OCI-LY3 (cell line): ENCODE measurements around the gene FCHSD2.

Experiments used
- H2AFZ ChIP-seq: fragments of 200-600, 300-600 bp; shearing (Covaris generic); 2 replicates; pipeline ENCODE4 v1.6.0; 2014; ENCODE audit warnings: antibody characterized with exemption, low read depth, low read length
- H3K27ac ChIP-seq: fragments of 200-600, 300-600 bp; sonication (generic); 2 replicates; pipeline ENCODE4 v1.5.1; 2014; ENCODE audit warnings: mild to moderate bottlenecking, low read length, moderate library complexity, mixed read lengths
- H3K27me3 ChIP-seq: fragments of 200-600, 300-600 bp; sonication (generic); 2 replicates; pipeline ENCODE4 v1.6.1; 2014; ENCODE audit warnings: low read depth, low read length, mixed read lengths
- H3K36me3 ChIP-seq: fragments of 200-600, 300-600 bp; sonication (generic); replicated peaks from 2 replicates; pipeline ENCODE3; 2014; ENCODE audit warnings: low read depth, low read length, mixed read lengths
- H3K4me1 ChIP-seq: fragments of 300-600, 200-600 bp; sonication (generic); 2 replicates; pipeline ENCODE4 v1.6.1; 2014; ENCODE audit warnings: low read length, mixed read lengths
- H3K4me2 ChIP-seq: fragments of 200-600, 300-600 bp; sonication (generic); 2 replicates; pipeline ENCODE4 v1.6.1; 2014; ENCODE audit warnings: low read length, mixed read lengths
- H3K4me3 ChIP-seq: fragments of 300-600, 200-600 bp; sonication (generic); 2 replicates; pipeline ENCODE4 v1.5.1; 2014; ENCODE audit warnings: antibody characterized with exemption, mild to moderate bottlenecking, low read length, moderate library complexity
- H3K79me2 ChIP-seq: fragments of 300-600, 200-600 bp; shearing (Covaris generic); 2 replicates; pipeline ENCODE4 v1.6.1; 2014; ENCODE audit warnings: mild to moderate bottlenecking, low read length, mixed read lengths
- H3K9ac ChIP-seq: fragments of 300-600, 200-600 bp; shearing (Covaris generic); 2 replicates; pipeline ENCODE4 v1.6.0; 2014; ENCODE audit warnings: mild to moderate bottlenecking, low read length, moderate library complexity
- H3K9me3 ChIP-seq: fragments of 200-600, 300-600 bp; shearing (Covaris generic); 2 replicates; pipeline ENCODE4 v1.6.1; 2014; ENCODE audit warnings: low read length, mixed read lengths; ENCODE audit not compliant: insufficient read depth
- H4K20me1 ChIP-seq: fragments of 200-600, 300-600 bp; sonication (generic); 2 replicates; pipeline ENCODE4 v1.6.1; 2016; ENCODE audit warnings: low read length, mixed read lengths; ENCODE audit not compliant: insufficient read depth
- EZH2phosphoT487 ChIP-seq: fragments of 200-600 bp; shearing (Covaris generic); IDR thresholded peaks from 2 replicates; pipeline ENCODE4 v1.6.1; 2018; ENCODE audit warnings: antibody characterized with exemption, mixed run types, low read depth
- TF ChIP-seq, protein P1 (sequence below): fragments of 200-600, 300-600 bp; sonication (generic); IDR thresholded peaks from 2 replicates; pipeline ENCODE4 v1.5.1; 2014; ENCODE audit warnings: antibody characterized with exemption, low read length, low read depth

FCHSD2 gene

DNA sequence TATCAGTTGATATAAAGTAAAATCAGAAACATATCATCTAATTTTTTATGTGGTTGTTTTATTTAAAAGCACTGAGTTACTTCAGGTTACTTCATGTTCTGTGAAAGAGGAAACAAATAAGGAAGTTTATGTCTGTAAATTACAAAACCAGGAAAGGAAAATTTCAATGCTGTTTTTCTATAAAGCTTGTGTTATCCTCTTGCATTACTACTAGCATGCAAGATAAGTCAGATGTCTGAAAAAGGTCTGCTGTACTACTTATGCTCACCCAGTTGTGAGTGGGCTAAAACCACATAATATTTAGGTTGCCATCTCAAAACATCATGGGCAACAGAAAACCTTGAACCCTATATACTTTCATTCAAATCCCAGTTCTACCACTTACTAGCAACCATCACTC lies 206.4 kb downstream of the FCHSD2 start:
- Histone ChIP-seq H3K9me3 (no peaks in the 10 kb centered on the region), H3K27ac (no peak overlapping the region), H3K4me3 (no peak overlapping the region), H3K4me1 (no peaks in the 10 kb centered on the region), H2AFZ (no peak overlapping the region), H3K4me2 (no peak overlapping the region), H4K20me1 (peaks cover 49% of the 10 kb centered on the region), H3K79me2 (peaks cover 76% of the 10 kb centered on the region), H3K36me3 (peaks cover 51% of the 10 kb centered on the region), H3K9ac (no peak overlapping the region), H3K27me3 (no peaks in the 10 kb centered on the region)
- TF ChIP-seq, protein P1, sequence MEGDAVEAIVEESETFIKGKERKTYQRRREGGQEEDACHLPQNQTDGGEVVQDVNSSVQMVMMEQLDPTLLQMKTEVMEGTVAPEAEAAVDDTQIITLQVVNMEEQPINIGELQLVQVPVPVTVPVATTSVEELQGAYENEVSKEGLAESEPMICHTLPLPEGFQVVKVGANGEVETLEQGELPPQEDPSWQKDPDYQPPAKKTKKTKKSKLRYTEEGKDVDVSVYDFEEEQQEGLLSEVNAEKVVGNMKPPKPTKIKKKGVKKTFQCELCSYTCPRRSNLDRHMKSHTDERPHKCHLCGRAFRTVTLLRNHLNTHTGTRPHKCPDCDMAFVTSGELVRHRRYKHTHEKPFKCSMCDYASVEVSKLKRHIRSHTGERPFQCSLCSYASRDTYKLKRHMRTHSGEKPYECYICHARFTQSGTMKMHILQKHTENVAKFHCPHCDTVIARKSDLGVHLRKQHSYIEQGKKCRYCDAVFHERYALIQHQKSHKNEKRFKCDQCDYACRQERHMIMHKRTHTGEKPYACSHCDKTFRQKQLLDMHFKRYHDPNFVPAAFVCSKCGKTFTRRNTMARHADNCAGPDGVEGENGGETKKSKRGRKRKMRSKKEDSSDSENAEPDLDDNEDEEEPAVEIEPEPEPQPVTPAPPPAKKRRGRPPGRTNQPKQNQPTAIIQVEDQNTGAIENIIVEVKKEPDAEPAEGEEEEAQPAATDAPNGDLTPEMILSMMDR = no peak
- no peak for TF ChIP-seq EZH2phosphoT487

DNA sequence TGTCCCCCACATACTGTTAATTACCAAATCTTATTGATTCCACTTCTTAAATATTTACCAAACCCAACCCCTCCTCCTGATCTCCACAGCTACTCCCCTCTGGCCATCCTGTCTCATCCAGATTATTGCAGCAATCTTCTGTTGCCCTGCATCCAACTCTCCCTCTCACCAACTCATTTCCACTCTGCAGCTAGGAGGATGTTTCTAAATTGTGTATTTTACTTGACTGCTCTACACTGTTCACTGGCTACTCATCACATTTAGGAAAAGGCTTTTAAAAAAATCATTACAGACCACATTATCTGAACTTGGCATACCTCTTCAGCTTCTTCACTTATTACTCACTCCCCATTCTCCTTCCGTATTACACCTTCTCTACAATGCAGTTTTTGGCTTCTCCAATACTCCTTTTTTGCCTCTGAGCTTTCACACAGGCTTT lies 210.0 kb downstream of the FCHSD2 start:
- H3K79me2 ChIP-seq = peaks cover 78% of the 10 kb centered on the region
- TF ChIP-seq, protein P1 = no peak
- TF ChIP-seq EZH2phosphoT487 = no peak
- H3K4me2 ChIP-seq = no peak overlapping the region
- H3K4me3 ChIP-seq = no peak overlapping the region
- peaks cover 7% of the 10 kb centered on the region for H3K4me1 ChIP-seq
- no peaks in the 10 kb centered on the region for H3K27me3 ChIP-seq
- H3K9me3 ChIP-seq = no peaks in the 10 kb centered on the region
- peaks cover 49% of the 10 kb centered on the region for H4K20me1 ChIP-seq
- no peak overlapping the region for H2AFZ ChIP-seq
- H3K27ac ChIP-seq = no peak overlapping the region
- H3K9ac ChIP-seq = no peak overlapping the region
- H3K36me3 ChIP-seq = peaks cover 40% of the 10 kb centered on the region

DNA sequence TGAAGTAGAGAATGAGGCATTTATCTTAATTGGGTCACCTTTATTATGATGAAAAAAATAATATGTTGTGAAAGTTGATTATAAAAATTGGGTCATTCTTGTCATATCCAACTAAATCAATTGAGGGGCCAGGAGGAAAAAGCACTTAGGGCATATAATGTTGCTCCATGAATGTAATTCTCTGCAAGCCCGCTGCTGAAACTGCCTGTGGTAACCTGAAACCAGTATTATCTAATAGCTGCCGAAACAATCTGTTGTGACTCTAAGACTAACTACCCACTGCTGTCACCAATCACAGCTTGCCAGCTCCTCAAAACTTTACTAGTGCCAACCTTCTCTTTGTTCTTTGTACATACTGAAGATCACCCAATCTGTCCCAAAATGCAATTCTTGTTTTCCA lies 212.1 kb downstream of the FCHSD2 start:
- TF ChIP-seq, protein P1 = no peak
- TF ChIP-seq EZH2phosphoT487 = no peak
- H3K27ac ChIP-seq = peak overlapping the region; percentile 0; the same call in 1 of the 2 replicates
- peaks cover 86% of the 10 kb centered on the region for H3K79me2 ChIP-seq
- H3K27me3 ChIP-seq = no peaks in the 10 kb centered on the region
- peaks cover 37% of the 10 kb centered on the region for H3K36me3 ChIP-seq
- H3K4me3 ChIP-seq = no peak overlapping the region
- no peak overlapping the region for H3K4me2 ChIP-seq
- no peaks in the 10 kb centered on the region for H3K9me3 ChIP-seq
- H3K4me1 ChIP-seq = peaks cover 7% of the 10 kb centered on the region
- peaks cover 56% of the 10 kb centered on the region for H4K20me1 ChIP-seq
- no peak overlapping the region for H2AFZ ChIP-seq
- H3K9ac ChIP-seq = no peak overlapping the region

DNA sequence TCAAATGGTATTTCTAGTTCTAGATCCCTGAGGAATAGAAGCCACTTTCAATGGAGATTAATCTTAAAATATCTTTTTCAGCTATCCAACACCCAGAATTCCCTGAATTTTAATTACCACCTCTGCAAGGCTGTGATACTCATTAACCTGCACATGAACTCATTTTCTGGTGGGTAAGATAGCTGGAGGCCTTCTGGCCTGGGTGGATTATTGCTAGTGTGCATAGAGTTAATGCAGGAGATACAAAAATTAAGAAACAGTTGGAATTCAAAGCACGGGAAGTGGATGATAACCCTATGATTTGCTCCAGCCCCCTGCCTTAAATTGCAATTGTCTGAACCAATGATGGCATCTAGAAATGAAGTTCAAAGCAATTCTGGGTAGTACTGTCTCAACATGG lies 212.9 kb downstream of the FCHSD2 start:
- no peak for TF ChIP-seq EZH2phosphoT487
- TF ChIP-seq, protein P1 = no peak

More for the DNA sequence above, 212.9 kb downstream of the FCHSD2 start:
- no peak overlapping the region for H3K9ac ChIP-seq
- no peaks in the 10 kb centered on the region for H3K27me3 ChIP-seq
- no peaks in the 10 kb centered on the region for H3K9me3 ChIP-seq
- H3K4me2 ChIP-seq = no peak overlapping the region
- no peak overlapping the region for H3K4me3 ChIP-seq
- peaks cover 85% of the 10 kb centered on the region for H3K79me2 ChIP-seq
- peaks cover 58% of the 10 kb centered on the region for H4K20me1 ChIP-seq
- H2AFZ ChIP-seq = no peak overlapping the region
- H3K4me1 ChIP-seq = peaks cover 7% of the 10 kb centered on the region
- H3K36me3 ChIP-seq = peaks cover 34% of the 10 kb centered on the region
- H3K27ac ChIP-seq = no peak overlapping the region
